CD4-positive, alpha-beta memory T cell (primary cell): ENCODE results near the gene ZSCAN30. TPM values are rescaled to one million over a fixed set of nuclear protein-coding genes. Genes with fewer than 3 reads are reported as not detected.

ENCODE experiments used
- CTCF ChIA-PET: fragments of 350-600 bp; sonication (Branson Sonifier 250); formaldehyde crosslinking; loops from one replicate; lab custom pipeline; 2021; ENCODE audit warnings: inconsistent platforms; ENCODE audit not compliant: partially characterized antibody; lab: Charles Lee
- POLR2A ChIA-PET: fragments of 350-600 bp; sonication (Branson Sonifier 250); formaldehyde crosslinking; loops from one replicate; lab custom pipeline; 2021; ENCODE audit not compliant: partially characterized antibody; lab: Charles Lee
- DNase-seq, 5 donors: peaks; one replicate each; pipeline versions ENCODE4 v3.0.0 to v3.0.0-alpha.2; 2020 to 2022; ENCODE audit warnings: mixed read lengths in 1 of 5
- H3K27ac ChIP-seq: one replicate; pipeline ENCODE4 v1.7.0; 2013; ENCODE audit warnings: low read depth, low read length
- H3K27me3 ChIP-seq: 2 replicates; pipeline ENCODE4 v1.7.0; 2013; ENCODE audit warnings: mild to moderate bottlenecking, low read length, moderate library complexity; ENCODE audit not compliant: insufficient read depth
- H3K36me3 ChIP-seq: 2 replicates; pipeline ENCODE4 v1.7.0; 2013; ENCODE audit warnings: mild to moderate bottlenecking, low read length, moderate library complexity; ENCODE audit not compliant: insufficient read depth
- H3K4me1 ChIP-seq: 2 replicates; pipeline ENCODE4 v1.7.0; 2013; ENCODE audit warnings: mild to moderate bottlenecking, low read length, moderate library complexity; ENCODE audit not compliant: insufficient read depth
- H3K4me3 ChIP-seq, 2 donors: one replicate each; pipeline ENCODE4 v1.7.0; 2013; ENCODE audit warnings: low read length in 2 of 2, mild to moderate bottlenecking in 1 of 2
- H3K9me3 ChIP-seq, 2 donors: one replicate each; pipeline ENCODE4 v1.7.0; 2013; ENCODE audit warnings: low read length in 2 of 2, control low read depth in 1 of 2; ENCODE audit not compliant: control insufficient read depth in 1 of 2
- H3K27ac Mint-ChIP-seq, 7 donors: one replicate each; pipeline ENCODE4 v1.8.0; 2020 to 2021; ENCODE audit warnings: mixed read lengths in 7 of 7, mild to moderate bottlenecking in 6 of 7, inconsistent platforms in 3 of 7, moderate library complexity in 3 of 7
- H3K27me3 Mint-ChIP-seq, 2 donors: one replicate each; pipeline ENCODE4 v1.8.0; 2020 to 2021; ENCODE audit warnings: mixed read lengths in 2 of 2
- H3K36me3 Mint-ChIP-seq, 2 donors: one replicate each; pipeline ENCODE4 v1.8.0; 2020 to 2021; ENCODE audit warnings: mixed read lengths in 2 of 2, inconsistent platforms in 1 of 2, mild to moderate bottlenecking in 1 of 2
- H3K4me1 Mint-ChIP-seq, 4 donors: one replicate each; pipeline ENCODE4 v1.8.0; 2020 to 2021; ENCODE audit warnings: mixed read lengths in 4 of 4, mild to moderate bottlenecking in 1 of 4
- H3K4me3 Mint-ChIP-seq, 8 donors: one replicate each; pipeline ENCODE4 v1.8.0; 2020 to 2021; ENCODE audit warnings: mixed read lengths in 8 of 8, mild to moderate bottlenecking in 7 of 8, moderate library complexity in 6 of 8, inconsistent platforms in 3 of 8
- H3K9me3 Mint-ChIP-seq, 8 donors: one replicate each; pipeline ENCODE4 v1.8.0; 2020 to 2021; ENCODE audit warnings: mixed read lengths in 8 of 8, mild to moderate bottlenecking in 5 of 8, inconsistent platforms in 3 of 8, moderate library complexity in 1 of 8
- intact Hi-C: fragments of 100-400 bp; cut with micrococcal nuclease; formaldehyde crosslinking; loops from one replicate; pipeline ENCODE4 v1.15.1; 2023
- polyA plus RNA-seq, 2 donors: library from polyadenylated mRNA; unstranded; fragments of 300-500 nt; fragmentation: Illumina TruSeq; gene quantifications; one replicate each; pipeline ENCODE4 v1.2.3, GENCODE V29; 2021
- total RNA-seq, 2 experiments: library from RNA; stranded (reverse); gene quantifications; one replicate each; pipeline ENCODE4 v1.2.3, GENCODE V29; 2021

Gene ZSCAN30
- 10 to 100 TPM; 16.9 to 18.4 TPM for total RNA-seq
- polyA plus RNA-seq: 1 to 10 TPM; 2.6 to 5.6 TPM

DNA sequence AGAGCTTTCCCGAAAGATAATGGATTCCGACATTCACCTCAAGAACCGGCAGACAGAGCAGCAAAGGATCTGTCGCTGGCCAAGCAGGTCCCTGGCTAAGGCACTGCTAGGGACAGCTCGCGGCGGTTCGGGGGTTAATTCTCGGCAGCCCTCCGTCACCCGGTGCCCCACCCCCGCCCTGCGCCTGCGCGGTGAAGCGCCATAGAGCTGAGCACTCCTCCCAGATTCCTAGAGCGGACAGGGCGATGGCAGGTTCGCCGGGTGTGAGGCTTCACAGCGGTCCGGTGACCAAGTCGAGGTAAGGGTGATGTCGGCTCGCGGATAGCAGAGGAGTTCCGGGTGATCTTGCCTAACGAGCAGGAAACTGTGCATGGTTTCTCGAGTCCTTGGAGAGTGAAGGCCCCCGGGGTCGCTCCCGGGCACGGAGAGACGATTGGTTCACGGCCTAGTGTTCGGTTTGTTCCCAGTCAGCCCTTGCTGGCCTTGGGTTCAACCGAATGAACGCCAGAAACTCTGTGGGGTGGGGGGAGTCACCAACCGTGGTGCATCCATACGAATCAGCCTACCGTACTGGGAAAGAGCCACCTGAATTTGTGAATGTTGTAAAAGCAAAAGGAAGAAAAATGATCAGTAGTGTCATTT, at the start of gene ZSCAN30:
ZSCAN30 (minus strand) TSS at position 136 of the 642 bp plus-strand sequence. CDS start 25,877 bp downstream, outside the sequence.
- peak; percentile 94 to 96 (median 95) for DNase-seq
- intact Hi-C loops: loop anchor here (1.0 to 5.0 kb wide), 10 partner anchors 23 to 839 kb away; partner anchors contain the start of genes ELP2, INO80C, RMP24 and RPRD1A
- Mint-ChIP-seq H3K4me3 (peak within 1 kb of the TSS; percentile 96 to 100 (median 98)), H3K9me3 (peaks cover 0 to 11% (median 0%) of the 10 kb centered on the region in 8 donors), H3K27ac (peak within 1 kb of the TSS; percentile 98 to 100 (median 99)), H3K4me1 (peaks cover 37 to 60% (median 46%) of the 10 kb centered on the region in 4 donors), H3K27me3 (no peaks in the 10 kb centered on the region), H3K36me3 (peaks cover 25 to 43% of the 10 kb centered on the region in 2 donors)
- H3K4me1 ChIP-seq: peaks cover 36% of the 10 kb centered on the region
- peak within 1 kb of the TSS; percentile 84 to 89 for H3K4me3 ChIP-seq
- no peaks in the 10 kb centered on the region for H3K36me3 ChIP-seq
- H3K27ac ChIP-seq: peak within 1 kb of the TSS; percentile 84
- no peaks in the 10 kb centered on the region for H3K9me3 ChIP-seq
- H3K27me3 ChIP-seq: no peaks in the 10 kb centered on the region
- ChIA-PET POLR2A (interaction anchor here (0.9 to 3.8 kb wide), 13 partner anchors 8 to 1539 kb away, joined by 3 to 59 read pairs (median 5); partner anchors contain the start of genes ELP2, INO80C, KIAA1328 and MAPRE2), CTCF (interaction anchor here (1.2 to 3.8 kb wide), 3 partner anchors 22 to 262 kb away, joined by 3 to 15 read pairs (median 3); partner anchors contain the start of gene ZNF397)

DNA sequence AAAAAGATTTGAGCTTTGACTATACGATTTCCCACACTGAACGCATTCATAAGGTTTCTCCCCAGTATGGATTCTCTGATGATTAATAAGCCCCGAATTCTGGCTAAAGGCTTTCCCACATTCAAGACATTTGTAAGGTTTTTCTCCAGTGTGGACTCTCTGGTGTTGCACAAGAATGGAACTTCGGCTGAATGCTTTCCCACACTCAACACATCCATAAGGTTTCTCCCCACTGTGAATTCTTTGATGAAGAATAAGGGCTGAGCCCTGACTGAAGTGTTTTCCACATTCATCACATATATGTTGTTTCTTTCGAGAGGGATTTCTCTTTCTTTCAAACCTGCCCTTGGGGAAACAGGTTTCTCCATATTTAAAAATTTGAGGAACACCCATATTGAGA, 47.3 kb upstream of the ZSCAN30 start:
- no peaks in the 10 kb centered on the region for H3K9me3 Mint-ChIP-seq
- ChIA-PET CTCF (no interaction called here), POLR2A (interaction anchor here (0.6 kb wide), 1 partner anchor 11 kb away, joined by 3 read pairs; no protein-coding TSS in a partner anchor)
- Histone ChIP-seq H3K4me1 (peaks cover 22% of the 10 kb centered on the region), H3K27ac (no peak overlapping the region), H3K27me3 (no peaks in the 10 kb centered on the region), H3K4me3 (no peak overlapping the region), H3K36me3 (peaks cover 65% of the 10 kb centered on the region), H3K9me3 (no peaks in the 10 kb centered on the region)
- no peak overlapping the region for H3K4me3 Mint-ChIP-seq
- intact Hi-C loops: no loop called here
- no peak for DNase-seq
- peaks cover 81 to 84% of the 10 kb centered on the region in 2 donors for H3K36me3 Mint-ChIP-seq
- peaks cover 28 to 55% (median 36%) of the 10 kb centered on the region in 4 donors for H3K4me1 Mint-ChIP-seq
- no peaks in the 10 kb centered on the region for H3K27me3 Mint-ChIP-seq
- H3K27ac Mint-ChIP-seq: peak overlapping the region in 1 of 7 donors; percentile 45

DNA sequence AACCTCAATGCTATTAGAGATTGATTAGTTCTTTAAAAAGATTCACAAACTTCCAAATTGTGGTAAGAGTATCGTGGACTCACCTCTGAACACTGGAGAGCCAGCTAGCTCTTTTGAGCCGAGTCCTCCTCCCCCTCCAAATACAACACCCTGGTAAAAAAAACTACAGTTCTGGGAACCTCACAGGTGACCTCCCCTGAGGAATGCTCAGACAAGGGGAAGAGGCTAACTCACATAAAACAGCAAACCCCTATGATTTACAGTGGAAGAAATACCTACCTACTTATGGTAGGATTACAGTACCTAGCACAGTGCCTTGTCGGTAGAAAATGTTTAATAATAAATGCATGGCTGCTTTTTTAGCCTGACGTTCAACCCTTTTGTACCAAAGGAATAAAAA, 45.8 kb upstream of the ZSCAN30 start:
- no peaks in the 10 kb centered on the region for H3K9me3 ChIP-seq
- Mint-ChIP-seq H3K9me3 (no peaks in the 10 kb centered on the region), H3K36me3 (peaks cover 80 to 81% of the 10 kb centered on the region in 2 donors), H3K4me1 (peaks cover 23 to 45% (median 34%) of the 10 kb centered on the region in 4 donors), H3K27ac (no peak overlapping the region), H3K27me3 (no peaks in the 10 kb centered on the region), H3K4me3 (no peak overlapping the region)
- H3K36me3 ChIP-seq: peaks cover 66% of the 10 kb centered on the region
- no peak for DNase-seq
- H3K27ac ChIP-seq: no peak overlapping the region
- ChIA-PET CTCF (no interaction called here), POLR2A (no interaction called here)
- H3K27me3 ChIP-seq: no peaks in the 10 kb centered on the region
- intact Hi-C loops: no loop called here
- H3K4me3 ChIP-seq: no peak overlapping the region
- H3K4me1 ChIP-seq: peaks cover 8% of the 10 kb centered on the region

DNA sequence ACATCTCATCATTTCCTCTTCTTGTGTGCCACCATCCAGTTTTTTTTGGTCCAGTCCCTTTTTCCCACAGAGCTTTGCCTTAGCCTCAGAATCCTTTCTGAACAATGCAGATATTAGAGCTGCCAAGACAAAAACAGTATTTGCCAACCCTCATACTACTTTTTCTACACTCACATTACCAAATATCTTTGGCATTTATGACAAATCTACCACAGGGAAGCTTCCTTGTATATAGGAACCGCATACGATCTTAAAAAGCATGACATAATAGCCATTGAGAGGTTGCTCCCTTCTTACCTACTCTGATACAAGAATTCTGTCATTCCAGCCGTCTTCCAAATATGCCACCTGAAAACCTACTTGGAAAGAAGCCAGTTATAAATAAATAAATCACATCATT, 44.8 kb upstream of the ZSCAN30 start:
- Mint-ChIP-seq H3K4me1 (peaks cover 17 to 34% (median 26%) of the 10 kb centered on the region in 4 donors), H3K27ac (peak overlapping the region in 4 of 7 donors; percentile 1 to 36 (median 16)), H3K36me3 (peaks cover 70 to 73% of the 10 kb centered on the region in 2 donors), H3K4me3 (no peak overlapping the region), H3K9me3 (no peaks in the 10 kb centered on the region), H3K27me3 (no peaks in the 10 kb centered on the region)
- H3K4me3 ChIP-seq: no peak overlapping the region
- ChIA-PET CTCF (interaction anchor here (1.2 kb wide), 1 partner anchor 10 kb away, joined by 4 read pairs; no protein-coding TSS in a partner anchor), POLR2A (interaction anchor here (0.8 kb wide), 1 partner anchor 9 kb away, joined by 6 read pairs; the partner anchor contains the start of gene ZNF24)
- H3K9me3 ChIP-seq: no peaks in the 10 kb centered on the region
- H3K27me3 ChIP-seq: no peaks in the 10 kb centered on the region
- H3K36me3 ChIP-seq: peaks cover 58% of the 10 kb centered on the region
- intact Hi-C loops: no loop called here
- no peaks in the 10 kb centered on the region for H3K4me1 ChIP-seq
- no peak overlapping the region for H3K27ac ChIP-seq
- DNase-seq: no peak

DNA sequence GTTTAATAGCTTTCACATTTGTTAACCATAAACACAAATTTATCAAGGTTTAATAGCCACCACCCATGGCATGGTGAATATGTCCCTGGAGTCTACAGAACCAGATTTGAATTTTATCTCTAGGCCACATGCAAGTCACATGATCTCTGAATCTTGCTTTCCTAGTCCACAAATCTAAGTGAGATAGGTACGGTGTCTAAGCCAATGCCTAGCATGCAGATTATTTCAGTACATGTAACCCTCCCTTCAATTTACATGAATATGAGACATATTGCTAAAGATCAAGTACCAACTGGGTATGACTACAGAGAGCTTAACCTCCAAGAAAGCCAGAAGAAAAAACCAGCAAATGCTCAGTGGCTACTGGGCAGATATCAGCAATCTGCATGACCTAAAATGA, 44.2 kb upstream of the ZSCAN30 start:
- ChIA-PET CTCF (interaction anchor here (1.2 kb wide), 1 partner anchor 9 kb away, joined by 4 read pairs; no protein-coding TSS in a partner anchor), POLR2A (interaction anchor here (0.8 kb wide), 1 partner anchor 10 kb away, joined by 6 read pairs; the partner anchor contains the start of gene ZNF24)
- Mint-ChIP-seq H3K27me3 (no peaks in the 10 kb centered on the region), H3K4me1 (peaks cover 13 to 28% (median 20%) of the 10 kb centered on the region in 4 donors), H3K27ac (no peak overlapping the region), H3K9me3 (no peaks in the 10 kb centered on the region), H3K4me3 (no peak overlapping the region), H3K36me3 (peaks cover 64 to 67% of the 10 kb centered on the region in 2 donors)
- intact Hi-C loops: no loop called here
- Histone ChIP-seq H3K27me3 (no peaks in the 10 kb centered on the region), H3K4me3 (no peak overlapping the region), H3K4me1 (no peaks in the 10 kb centered on the region), H3K36me3 (peaks cover 52% of the 10 kb centered on the region), H3K27ac (no peak overlapping the region), H3K9me3 (no peaks in the 10 kb centered on the region)
- DNase-seq: no peak

DNA sequence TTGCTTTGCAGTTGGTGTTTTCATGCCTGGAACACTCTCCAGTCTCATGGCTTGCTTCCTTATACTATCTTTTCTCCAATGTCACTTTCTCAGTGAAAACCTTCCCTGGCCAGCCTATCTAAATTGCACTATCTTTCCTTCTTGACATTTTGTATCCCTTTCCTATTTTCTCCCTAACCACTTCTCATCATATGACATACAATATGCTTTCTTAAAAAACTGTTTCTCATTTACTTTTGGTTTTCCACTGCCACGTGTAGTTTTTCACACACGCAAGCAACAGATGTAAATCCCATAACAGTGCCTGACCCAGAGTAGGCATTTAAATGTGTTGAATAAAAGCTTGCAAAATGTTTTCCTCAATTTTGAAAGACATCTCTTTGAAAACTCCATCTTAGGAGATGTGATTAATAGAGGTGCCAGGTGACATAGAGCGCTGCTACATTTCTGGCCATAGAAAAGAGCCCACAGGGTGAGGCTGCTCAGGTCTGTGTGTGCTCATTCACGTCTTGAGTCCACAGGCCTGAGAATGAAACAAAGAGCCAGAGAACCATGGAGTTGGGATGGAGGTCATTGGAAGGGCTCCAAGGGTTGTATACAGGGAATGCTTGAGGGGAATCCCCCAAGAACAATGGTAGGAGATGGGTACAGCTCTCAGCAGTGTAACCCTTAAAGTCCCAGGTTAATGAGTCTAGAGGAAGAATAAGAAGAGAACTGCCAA, 41.5 kb upstream of the ZSCAN30 start:
- Histone ChIP-seq H3K4me1 (no peaks in the 10 kb centered on the region), H3K27ac (no peak overlapping the region), H3K4me3 (no peak overlapping the region), H3K36me3 (peaks cover 26% of the 10 kb centered on the region), H3K27me3 (no peaks in the 10 kb centered on the region), H3K9me3 (no peaks in the 10 kb centered on the region)
- ChIA-PET POLR2A (no interaction called here), CTCF (no interaction called here)
- Mint-ChIP-seq H3K4me1 (peaks cover 3 to 11% (median 9%) of the 10 kb centered on the region in 4 donors), H3K36me3 (peaks cover 39 to 47% of the 10 kb centered on the region in 2 donors), H3K27ac (no peak overlapping the region), H3K4me3 (no peak overlapping the region), H3K9me3 (peaks cover 0 to 3% (median 0%) of the 10 kb centered on the region in 8 donors), H3K27me3 (no peaks in the 10 kb centered on the region)
- no peak for DNase-seq
- intact Hi-C loops: no loop called here

DNA sequence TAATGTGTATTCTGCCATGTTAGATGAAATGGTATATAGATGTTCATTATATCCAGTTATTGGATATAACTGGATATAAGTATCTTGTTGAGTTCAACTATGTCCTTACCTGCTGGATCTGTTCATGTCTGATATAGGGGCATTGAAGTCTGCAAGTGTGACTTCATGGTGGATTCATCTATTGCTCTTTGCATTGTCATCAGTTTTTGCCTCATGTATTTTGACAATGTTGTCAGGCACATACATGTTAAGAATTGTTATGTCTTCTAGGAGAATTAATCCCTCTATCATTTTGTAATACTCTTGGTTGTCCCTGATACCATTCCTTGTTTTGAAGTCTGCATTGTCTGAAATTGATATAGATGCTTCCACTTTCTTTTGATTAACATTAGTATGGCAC, 38.8 kb upstream of the ZSCAN30 start:
- H3K4me1 Mint-ChIP-seq: peaks cover 0 to 7% (median 1%) of the 10 kb centered on the region in 4 donors

More for the DNA sequence above, 38.8 kb upstream of the ZSCAN30 start:
- ChIA-PET POLR2A (no interaction called here), CTCF (no interaction called here)
- no peak for DNase-seq
- H3K36me3 Mint-ChIP-seq: peaks cover 15 to 21% of the 10 kb centered on the region in 2 donors
- intact Hi-C loops: no loop called here
- no peak overlapping the region for H3K27ac ChIP-seq
- H3K27me3 ChIP-seq: no peaks in the 10 kb centered on the region
- H3K4me3 Mint-ChIP-seq: no peak overlapping the region
- H3K4me3 ChIP-seq: no peak overlapping the region
- no peak overlapping the region for H3K27ac Mint-ChIP-seq
- no peaks in the 10 kb centered on the region for H3K4me1 ChIP-seq
- H3K27me3 Mint-ChIP-seq: no peaks in the 10 kb centered on the region
- no peaks in the 10 kb centered on the region for H3K9me3 ChIP-seq
- H3K9me3 Mint-ChIP-seq: peaks cover 0 to 3% (median 0%) of the 10 kb centered on the region in 8 donors
- peaks cover 6% of the 10 kb centered on the region for H3K36me3 ChIP-seq
